ENCODE data around the gene CDC6. TPM values are rescaled to one million over a fixed set of nuclear protein-coding genes. Genes with fewer than 3 reads are reported as not detected.
"Not testable (repeated sequence)": the region's sequence is repeated elsewhere in the genome, so short reads cannot be mapped to it uniquely, and the experiment has no call there.

Gene CDC6
- total and polyA plus RNA-seq, 2 donors (not counting 1 experiment from before 2014, with no cell fraction given) = 0.69 to 2.2 TPM

DNA sequence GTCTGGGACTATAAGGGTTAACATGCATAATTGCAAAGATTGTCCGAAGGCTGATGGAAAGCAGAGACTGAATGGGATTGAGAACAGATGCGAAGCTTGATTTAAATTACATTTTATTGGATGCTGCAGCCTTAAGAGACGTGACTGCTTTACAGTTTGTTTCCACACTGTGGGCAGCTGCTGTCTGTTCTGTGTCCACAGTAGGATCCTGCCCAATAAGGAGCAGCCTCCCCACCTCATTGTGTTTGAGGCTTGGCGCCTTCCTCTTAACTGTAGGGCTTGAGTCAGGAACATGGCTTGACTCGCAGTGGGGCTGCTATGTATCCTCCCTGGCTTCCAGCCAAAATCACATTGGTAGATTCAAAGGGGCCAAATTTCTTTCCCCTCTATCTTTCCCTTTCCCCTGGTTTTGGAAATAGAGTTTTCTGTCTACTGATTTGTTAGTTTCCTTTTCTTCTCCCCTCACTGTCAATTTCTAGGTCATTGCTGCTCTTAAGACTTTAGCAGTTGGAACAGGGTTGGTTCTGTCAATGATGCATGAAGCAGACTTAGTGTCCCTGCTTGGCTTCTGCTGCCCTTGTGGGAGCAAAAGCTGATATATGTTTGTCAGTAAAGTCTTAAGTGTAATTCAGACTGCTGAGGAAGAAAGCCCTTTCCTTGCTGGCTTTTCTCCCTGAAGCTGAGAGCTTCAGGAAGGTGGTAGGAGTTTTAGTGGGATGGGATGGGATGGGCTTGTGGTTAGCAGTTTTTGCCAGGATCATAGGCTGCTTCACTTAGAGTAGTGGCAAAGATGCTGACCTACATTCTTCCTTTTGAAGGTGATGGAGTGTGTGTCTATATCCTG lies 16.3 kb downstream of the CDC6 start:
- no peak overlapping the region for H3K27ac Mint-ChIP-seq
- no peaks in the 10 kb centered on the region for H3K36me3 ChIP-seq (replicated peaks in 1 of 2; ENCODE audit: control extremely low read depth in 1 of 2, control insufficient read depth in 1 of 2, extremely low read depth in 1 of 2, insufficient read depth in 2 of 2, low read length in 1 of 2)

DNA sequence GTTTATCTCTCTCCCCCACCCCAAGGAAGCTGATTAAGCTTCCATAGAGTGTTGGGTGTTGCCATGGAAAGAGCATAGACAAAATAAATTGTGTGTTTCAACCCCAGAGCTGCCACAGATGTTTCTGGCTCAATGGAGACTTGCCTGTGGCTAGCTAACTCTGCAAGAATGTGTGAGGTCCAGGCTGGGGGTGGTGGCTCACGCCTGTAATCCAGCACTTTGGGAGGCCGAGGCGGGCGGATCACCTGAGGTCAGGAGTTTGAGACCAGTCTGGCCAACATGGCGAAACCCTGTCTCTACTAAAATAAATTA lies 16.8 kb downstream of the CDC6 start:
- ChIA-PET CTCF (interaction anchor here (0.5 to 30.5 kb wide), 13 partner anchors 12 to 1358 kb away, joined by 3 to 871 read pairs (median 15); partner anchors contain the start of genes GJD3 and TOP2A), POLR2A (interaction anchor here (1.1 kb wide), 1 partner anchor 44 kb away, joined by 3 read pairs; no protein-coding TSS in a partner anchor)
- H3K9ac ChIP-seq (ENCODE audit: low read length); H3K4me2 ChIP-seq (replicated peaks; ENCODE audit: low read depth, low read length, poor library complexity, severe bottlenecking); H3K4me3 ChIP-seq (ENCODE audit: control extremely low read depth in 1 of 5, extremely low read depth in 1 of 5, insufficient read depth in 1 of 5, low read depth in 2 of 5, low read length in 4 of 5); H4K20me1 ChIP-seq (ENCODE audit: control insufficient read depth, insufficient read depth, low read length, poor library complexity, severe bottlenecking); H3K9me3 ChIP-seq (ENCODE audit: control extremely low read depth in 1 of 3, control insufficient read depth in 2 of 3, insufficient read depth in 1 of 3, low read length in 2 of 3); H3K27ac ChIP-seq (ENCODE audit: low read length in 2 of 2); H3K4me3 Mint-ChIP-seq; ATAC-seq (ENCODE audit: low read depth); DNase-seq; H3K9me3 Mint-ChIP-seq (ENCODE audit: insufficient read depth); H2AFZ ChIP-seq (ENCODE audit: insufficient read depth, low read depth, low read length, poor library complexity, severe bottlenecking); intact Hi-C loops (cut with micrococcal nuclease); H3K27ac Mint-ChIP-seq; H3K36me3 ChIP-seq (replicated peaks in 1 of 2; ENCODE audit: control extremely low read depth in 1 of 2, control insufficient read depth in 1 of 2, extremely low read depth in 1 of 2, insufficient read depth in 2 of 2, low read length in 1 of 2); H3K27me3 ChIP-seq (replicated peaks in 1 of 4; ENCODE audit: control extremely low read depth in 1 of 4, control insufficient read depth in 3 of 4, insufficient read depth in 4 of 4, low read length in 3 of 4); H3K4me1 Mint-ChIP-seq; H3K79me2 ChIP-seq (ENCODE audit: control insufficient read depth, insufficient read depth, low read length); H3K27me3 Mint-ChIP-seq: not testable (repeated sequence)
- peaks cover 16 to 17% of the 10 kb centered on the region in 2 donors for H3K4me1 ChIP-seq (ENCODE audit: control insufficient read depth in 2 of 2, insufficient read depth in 2 of 2, low read length in 2 of 2)
- 100% methylated on average over 3 of the region's 5 CpGs for WGBS (ENCODE audit: insufficient coverage)

More for the DNA sequence above, 16.3 kb downstream of the CDC6 start:
- WGBS (ENCODE audit: insufficient coverage) = 90% methylated on average over 2 of the region's 5 CpGs
- Histone ChIP-seq H2AFZ (ENCODE audit: insufficient read depth, low read depth, low read length, poor library complexity, severe bottlenecking) (no peak overlapping the region), H3K4me3 (ENCODE audit: control extremely low read depth in 1 of 5, extremely low read depth in 1 of 5, insufficient read depth in 1 of 5, low read depth in 2 of 5, low read length in 4 of 5) (no peak overlapping the region), H3K79me2 (ENCODE audit: control insufficient read depth, insufficient read depth, low read length) (no peaks in the 10 kb centered on the region), H3K27me3 (replicated peaks in 1 of 4; ENCODE audit: control extremely low read depth in 1 of 4, control insufficient read depth in 3 of 4, insufficient read depth in 4 of 4, low read length in 3 of 4) (no peaks in the 10 kb centered on the region), H3K4me2 (replicated peaks; ENCODE audit: low read depth, low read length, poor library complexity, severe bottlenecking) (no peak overlapping the region), H3K9me3 (ENCODE audit: control extremely low read depth in 1 of 3, control insufficient read depth in 2 of 3, insufficient read depth in 1 of 3, low read length in 2 of 3) (no peaks in the 10 kb centered on the region), H4K20me1 (ENCODE audit: control insufficient read depth, insufficient read depth, low read length, poor library complexity, severe bottlenecking) (no peaks in the 10 kb centered on the region), H3K9ac (ENCODE audit: low read length) (no peak overlapping the region), H3K4me1 (ENCODE audit: control insufficient read depth in 2 of 2, insufficient read depth in 2 of 2, low read length in 2 of 2) (peaks cover 11% of the 10 kb centered on the region in 2 donors), H3K27ac (ENCODE audit: low read length in 2 of 2) (no peak overlapping the region)
- no peak for ATAC-seq (ENCODE audit: low read depth)
- intact Hi-C loops (cut with micrococcal nuclease) = loop anchor here (1.0 to 2.0 kb wide), 6 partner anchors 14 to 228 kb away; no protein-coding TSS in a partner anchor
- Mint-ChIP-seq H3K9me3 (ENCODE audit: insufficient read depth) (no peaks in the 10 kb centered on the region), H3K4me1 (peaks cover 7% of the 10 kb centered on the region), H3K27me3 (no peaks in the 10 kb centered on the region), H3K4me3 (no peak overlapping the region)
- TF ChIP-seq EZH2 (IDR thresholded peaks at IDR 0.05; ENCODE audit: borderline replicate concordance, insufficient read depth, low read depth, low read length, poor library complexity, severe bottlenecking) = no peak
- TF ChIP-seq, protein P1, sequence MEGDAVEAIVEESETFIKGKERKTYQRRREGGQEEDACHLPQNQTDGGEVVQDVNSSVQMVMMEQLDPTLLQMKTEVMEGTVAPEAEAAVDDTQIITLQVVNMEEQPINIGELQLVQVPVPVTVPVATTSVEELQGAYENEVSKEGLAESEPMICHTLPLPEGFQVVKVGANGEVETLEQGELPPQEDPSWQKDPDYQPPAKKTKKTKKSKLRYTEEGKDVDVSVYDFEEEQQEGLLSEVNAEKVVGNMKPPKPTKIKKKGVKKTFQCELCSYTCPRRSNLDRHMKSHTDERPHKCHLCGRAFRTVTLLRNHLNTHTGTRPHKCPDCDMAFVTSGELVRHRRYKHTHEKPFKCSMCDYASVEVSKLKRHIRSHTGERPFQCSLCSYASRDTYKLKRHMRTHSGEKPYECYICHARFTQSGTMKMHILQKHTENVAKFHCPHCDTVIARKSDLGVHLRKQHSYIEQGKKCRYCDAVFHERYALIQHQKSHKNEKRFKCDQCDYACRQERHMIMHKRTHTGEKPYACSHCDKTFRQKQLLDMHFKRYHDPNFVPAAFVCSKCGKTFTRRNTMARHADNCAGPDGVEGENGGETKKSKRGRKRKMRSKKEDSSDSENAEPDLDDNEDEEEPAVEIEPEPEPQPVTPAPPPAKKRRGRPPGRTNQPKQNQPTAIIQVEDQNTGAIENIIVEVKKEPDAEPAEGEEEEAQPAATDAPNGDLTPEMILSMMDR (IDR thresholded peaks at IDR 0.05) = no peak
- ChIA-PET CTCF (interaction anchor here (0.5 to 30.5 kb wide), 26 partner anchors 8 to 1359 kb away, joined by 3 to 871 read pairs (median 4); partner anchors contain the start of genes GJD3, PNMT and TOP2A), POLR2A (interaction anchor here (1.0 to 1.9 kb wide), 3 partner anchors 19 to 51 kb away, joined by 3 to 13 read pairs (median 3); no protein-coding TSS in a partner anchor)
- DNase-seq = no peak

DNA sequence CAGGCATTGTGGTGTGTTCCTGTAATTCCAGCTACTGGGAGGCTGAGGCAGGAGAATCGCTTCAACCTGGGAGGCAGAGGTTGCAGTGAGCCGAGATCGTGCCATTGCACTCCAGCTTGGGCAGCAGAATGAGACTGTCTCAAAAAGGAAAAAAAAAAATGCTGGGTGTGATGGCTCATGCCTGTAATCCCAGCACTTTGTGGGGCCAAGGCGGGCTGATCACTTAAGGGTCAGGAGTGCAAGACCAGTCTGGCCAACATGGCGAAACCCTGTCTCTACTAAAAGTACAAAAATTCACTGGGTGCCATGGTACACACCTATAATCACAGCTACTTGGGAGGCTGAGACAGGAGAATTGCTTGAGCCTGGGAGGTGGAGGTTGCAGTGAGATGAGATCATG lies 17.2 kb downstream of the CDC6 start:
- H3K4me2 ChIP-seq (replicated peaks; ENCODE audit: low read depth, low read length, poor library complexity, severe bottlenecking); H4K20me1 ChIP-seq (ENCODE audit: control insufficient read depth, insufficient read depth, low read length, poor library complexity, severe bottlenecking); H3K4me3 Mint-ChIP-seq; H3K4me3 ChIP-seq (ENCODE audit: control extremely low read depth in 1 of 5, extremely low read depth in 1 of 5, insufficient read depth in 1 of 5, low read depth in 2 of 5, low read length in 4 of 5); H2AFZ ChIP-seq (ENCODE audit: insufficient read depth, low read depth, low read length, poor library complexity, severe bottlenecking); ATAC-seq (ENCODE audit: low read depth); H3K36me3 ChIP-seq (replicated peaks in 1 of 2; ENCODE audit: control extremely low read depth in 1 of 2, control insufficient read depth in 1 of 2, extremely low read depth in 1 of 2, insufficient read depth in 2 of 2, low read length in 1 of 2); H3K27me3 Mint-ChIP-seq; H3K27ac Mint-ChIP-seq; H3K27ac ChIP-seq (ENCODE audit: low read length in 2 of 2); intact Hi-C loops (cut with micrococcal nuclease); H3K9me3 ChIP-seq (ENCODE audit: control extremely low read depth in 1 of 3, control insufficient read depth in 2 of 3, insufficient read depth in 1 of 3, low read length in 2 of 3); DNase-seq; H3K27me3 ChIP-seq (replicated peaks in 1 of 4; ENCODE audit: control extremely low read depth in 1 of 4, control insufficient read depth in 3 of 4, insufficient read depth in 4 of 4, low read length in 3 of 4); H3K9me3 Mint-ChIP-seq (ENCODE audit: insufficient read depth); H3K79me2 ChIP-seq (ENCODE audit: control insufficient read depth, insufficient read depth, low read length); H3K9ac ChIP-seq (ENCODE audit: low read length); H3K4me1 Mint-ChIP-seq: not testable (repeated sequence)
- CTCF ChIA-PET = interaction anchor here (0.5 to 30.5 kb wide), 12 partner anchors 13 to 1358 kb away, joined by 3 to 871 read pairs (median 26); partner anchors contain the start of genes GJD3 and TOP2A
- WGBS (ENCODE audit: insufficient coverage) = 95% methylated on average over 3 of the region's 5 CpGs
- peaks cover 20 to 21% of the 10 kb centered on the region in 2 donors for H3K4me1 ChIP-seq (ENCODE audit: control insufficient read depth in 2 of 2, insufficient read depth in 2 of 2, low read length in 2 of 2)
- POLR2A ChIA-PET = interaction anchor here (1.1 kb wide), 1 partner anchor 44 kb away, joined by 3 read pairs; no protein-coding TSS in a partner anchor

All from B cell (primary cell).